HG02943 (cell line): Measurements from ENCODE around the gene PARD6G.

Experiments used
- ATAC-seq: cut with Tn5 transposase; IDR thresholded peaks from one replicate; pipeline ENCODE4 v1.9.1; 2021; ENCODE audit warnings: mild to moderate bottlenecking, low read depth, moderate library complexity; ENCODE audit not compliant: unreplicated experiment

The PARD6G gene

DNA sequence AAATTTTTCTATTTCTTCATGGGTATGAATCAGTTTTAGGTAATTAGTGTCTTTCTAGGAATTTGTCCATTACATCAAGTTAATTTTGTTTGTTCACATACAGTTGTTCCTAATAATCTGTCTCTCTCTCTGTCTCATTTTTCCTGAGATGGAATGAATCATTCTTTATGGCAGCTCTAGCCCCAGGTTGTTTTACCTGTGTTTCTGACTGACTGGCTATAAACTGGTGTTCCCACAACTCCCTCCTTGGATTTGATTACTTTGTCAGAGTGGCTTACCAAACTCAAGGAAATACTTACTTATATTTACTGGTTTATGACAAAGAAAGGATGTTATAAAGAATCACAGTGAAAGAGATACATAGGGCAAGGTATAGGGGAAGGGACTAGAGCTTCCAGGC lies 123.2 kb downstream of the PARD6G start:
- ATAC-seq, result no peak

DNA sequence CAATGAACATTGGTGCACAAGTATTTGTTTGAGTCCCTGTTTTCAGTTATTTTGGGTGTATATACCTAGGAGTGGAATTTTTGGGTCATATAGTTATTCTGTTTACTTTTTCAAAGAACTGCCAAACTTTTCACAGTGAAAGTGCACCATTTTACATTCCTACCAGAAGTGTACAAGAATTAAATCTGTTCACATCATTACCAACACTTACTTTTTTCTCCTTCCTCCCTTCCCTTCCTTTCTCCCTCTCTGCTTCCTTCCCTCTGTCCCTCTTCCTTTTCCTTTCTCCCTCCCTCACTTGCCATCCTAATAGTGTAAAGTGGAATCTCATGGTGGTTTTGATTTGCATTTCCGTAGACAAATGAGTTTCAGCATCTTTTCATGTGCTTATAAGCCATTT lies 126.4 kb downstream of the PARD6G start:
- no peak for ATAC-seq

DNA sequence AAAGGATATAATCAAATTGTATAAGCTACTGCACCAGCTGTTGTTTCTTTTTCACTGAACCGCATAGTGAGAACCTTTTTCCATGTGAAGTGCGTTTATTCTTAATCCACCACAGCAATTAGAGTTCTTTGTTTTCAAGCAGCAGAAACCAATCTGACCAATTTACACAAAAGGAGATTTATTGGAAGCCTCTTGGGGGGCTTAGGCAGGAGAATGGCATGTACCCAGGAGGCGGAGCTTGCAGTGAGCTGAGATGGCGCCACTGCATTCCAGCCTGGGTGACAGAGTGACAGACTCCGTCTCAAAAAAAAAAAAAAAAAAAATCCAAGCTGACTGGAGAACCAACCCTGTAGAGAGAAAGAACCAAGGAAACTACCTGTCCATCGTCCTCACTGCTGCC lies 128.2 kb downstream of the PARD6G start:
- ATAC-seq, result no peak

DNA sequence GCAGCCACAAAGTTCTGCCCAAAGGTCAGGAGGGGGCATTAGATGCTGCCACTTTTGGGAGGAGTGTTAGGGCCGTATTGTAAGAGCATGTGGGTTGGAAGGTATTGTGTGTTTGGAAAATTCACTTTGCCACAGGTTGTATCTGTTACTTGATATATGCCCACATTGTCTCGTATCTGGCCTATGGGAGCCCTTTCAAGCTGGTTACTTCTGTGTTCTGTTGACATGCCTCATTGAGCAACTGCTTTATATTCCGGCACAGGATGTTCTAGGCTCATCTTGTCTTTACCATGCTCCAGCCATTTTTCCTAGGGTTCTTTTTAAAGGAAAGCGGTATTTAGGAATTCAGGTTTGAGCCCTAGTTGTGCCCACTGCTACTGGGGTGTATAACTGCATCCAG lies 132.3 kb downstream of the PARD6G start:
- no peak for ATAC-seq

DNA sequence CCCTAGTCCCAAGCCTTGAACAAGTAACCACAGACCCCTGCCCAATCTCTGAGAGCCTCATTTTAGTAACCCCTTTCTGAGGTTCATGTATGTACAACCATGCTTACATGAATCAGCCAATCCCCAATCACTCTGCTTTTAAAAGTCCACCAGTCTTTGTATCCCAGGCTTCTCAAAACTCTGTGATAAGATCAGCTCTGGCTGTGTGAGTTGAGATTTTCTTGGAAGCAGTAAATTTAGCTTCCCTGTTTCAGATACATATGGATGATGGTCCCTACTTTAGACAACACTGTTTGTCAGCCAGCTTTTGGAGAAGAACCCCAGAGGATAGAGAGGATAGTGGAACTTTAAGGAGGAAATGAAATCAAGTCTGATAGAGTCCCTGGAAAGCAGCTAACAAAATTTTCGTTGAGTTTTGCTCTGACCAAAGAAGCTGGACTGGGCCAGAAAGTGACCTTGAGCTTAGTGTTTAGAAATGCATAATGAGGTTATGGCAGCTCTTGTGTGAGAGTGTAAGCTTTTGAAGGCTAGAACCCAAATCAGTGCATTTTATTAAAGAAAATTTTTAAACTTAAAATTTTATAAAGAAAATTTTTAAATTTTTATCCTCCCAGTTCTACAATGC lies 134.6 kb downstream of the PARD6G start:
- no peak for ATAC-seq

DNA sequence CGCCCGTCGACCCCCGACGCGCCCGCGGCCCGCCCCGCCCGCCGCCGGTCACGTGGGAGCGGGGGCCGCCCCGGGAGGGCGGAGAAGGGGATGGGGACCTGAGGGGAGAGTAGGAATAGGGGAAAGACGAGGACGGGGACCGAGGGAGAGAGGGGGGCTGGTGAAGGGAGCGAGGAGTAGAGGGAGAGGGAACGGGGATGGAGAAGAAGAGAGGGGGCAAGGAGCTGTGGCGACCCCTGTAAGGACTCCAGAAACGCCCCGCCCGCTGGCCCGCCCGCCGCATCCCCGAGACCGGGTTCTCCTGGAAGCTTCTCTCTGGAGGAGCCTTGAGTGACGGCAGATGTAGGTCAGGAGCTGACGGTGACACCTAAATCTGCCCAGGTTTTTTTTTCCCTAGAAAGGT lies 137.6 kb downstream of the PARD6G start:
- peak; percentile 19 for ATAC-seq

DNA sequence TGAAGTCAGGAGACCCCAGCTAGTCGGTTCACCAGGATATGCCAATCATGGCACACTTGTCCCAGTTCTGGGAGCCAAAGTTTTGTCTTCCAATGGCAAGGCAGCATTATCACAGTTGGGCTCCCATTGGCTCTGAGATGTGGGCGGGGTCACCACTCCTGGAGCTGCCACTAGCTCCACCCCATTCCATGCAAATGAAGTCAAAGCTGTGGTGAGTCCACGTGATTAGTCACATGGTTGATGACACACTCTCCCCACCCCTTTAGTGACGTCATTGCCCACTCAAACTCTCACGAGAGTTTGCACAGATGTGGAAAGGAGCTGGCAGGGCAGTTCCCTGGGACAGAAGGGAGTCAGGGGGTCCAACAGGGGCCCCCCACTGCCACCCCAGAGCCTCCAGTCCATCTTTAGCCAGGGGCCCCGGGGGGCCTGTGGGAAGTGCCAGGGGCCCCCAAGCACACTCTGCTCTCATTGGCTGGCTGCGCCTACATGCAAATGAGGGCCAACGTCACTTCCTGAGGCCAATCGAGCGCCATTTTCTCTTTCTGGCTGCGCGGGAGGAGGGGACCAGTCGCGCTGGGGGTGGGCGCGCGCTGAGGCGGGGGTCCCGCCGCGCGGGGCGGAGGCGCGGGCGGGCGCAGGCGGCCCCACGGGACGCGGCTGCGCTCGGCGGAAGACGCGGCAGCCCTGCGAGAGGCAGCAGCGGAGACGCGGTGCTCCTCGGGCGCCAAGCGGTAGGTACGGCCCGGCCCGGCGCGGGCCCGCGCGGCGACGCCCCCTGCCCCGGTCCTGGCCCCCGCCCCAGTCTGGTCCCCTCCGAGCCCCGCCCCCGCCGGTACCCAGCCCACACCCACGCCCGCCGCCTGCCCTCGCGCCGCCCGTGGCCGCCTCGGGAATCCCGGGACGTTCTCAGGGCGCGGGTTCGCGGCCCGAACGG lies 138.3 kb downstream of the PARD6G start, which contains the start of gene ADNP2:
TSS of gene ADNP2 (plus strand) at position 524 of the 937 bp plus-strand sequence. CDS start 8,281 bp downstream, outside the sequence.
- ATAC-seq, result peak; percentile 62

DNA sequence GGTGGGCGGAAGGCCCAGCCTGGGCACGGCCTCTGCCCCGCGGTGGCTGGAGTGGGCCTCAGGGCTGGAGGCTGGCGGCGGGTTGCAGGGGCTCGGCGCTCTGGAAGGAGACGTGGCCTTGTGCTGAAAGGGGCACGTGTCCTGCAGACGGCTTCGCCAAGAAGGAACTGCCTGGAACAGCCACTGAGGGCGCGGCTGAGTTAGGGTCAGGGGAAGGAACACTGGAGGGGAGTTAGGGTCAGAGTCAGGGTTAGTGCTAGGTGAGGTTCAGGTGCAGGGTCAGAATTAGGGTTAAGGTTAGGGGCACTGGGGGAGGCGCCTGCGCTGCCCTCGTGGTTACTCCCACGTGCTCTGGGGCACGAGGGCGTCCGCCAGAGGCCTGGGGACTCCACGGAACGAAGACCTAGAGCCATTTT lies 139.2 kb downstream of the PARD6G start:
- ATAC-seq, result no peak

DNA sequence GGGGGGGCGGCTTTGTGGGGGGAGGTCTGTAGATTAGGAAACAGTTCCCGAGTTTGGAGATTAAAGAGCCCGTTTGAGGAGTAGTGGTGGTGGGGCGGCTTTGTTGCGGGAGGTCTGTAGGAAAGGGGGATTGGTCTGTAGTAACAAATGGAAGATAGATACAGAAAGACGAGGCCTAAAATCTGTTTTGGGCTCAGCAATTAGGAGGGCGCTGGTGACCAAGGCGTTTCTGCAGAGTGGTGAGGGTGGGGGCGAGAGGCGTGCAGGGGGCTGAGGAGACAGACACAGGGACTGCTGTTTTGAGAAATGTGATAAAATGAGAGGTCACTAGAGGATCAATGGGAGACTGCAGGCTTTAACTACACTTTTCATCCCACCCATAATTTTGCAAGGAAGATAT lies 139.9 kb downstream of the PARD6G start:
- ATAC-seq, result no peak
